Measurements from ENCODE around the gene MCF2L2. TPM values are rescaled to one million over a fixed set of nuclear protein-coding genes. Genes with fewer than 3 reads are reported as not detected.
A peak's percentile ranks its signal among the peaks of the same experiment; 100 is the strongest.

Gene MCF2L2
- polyA plus RNA-seq, 2 of the 4 experiments (the other 2 are of a cell fraction), result 0.03 to 0.05 TPM

DNA sequence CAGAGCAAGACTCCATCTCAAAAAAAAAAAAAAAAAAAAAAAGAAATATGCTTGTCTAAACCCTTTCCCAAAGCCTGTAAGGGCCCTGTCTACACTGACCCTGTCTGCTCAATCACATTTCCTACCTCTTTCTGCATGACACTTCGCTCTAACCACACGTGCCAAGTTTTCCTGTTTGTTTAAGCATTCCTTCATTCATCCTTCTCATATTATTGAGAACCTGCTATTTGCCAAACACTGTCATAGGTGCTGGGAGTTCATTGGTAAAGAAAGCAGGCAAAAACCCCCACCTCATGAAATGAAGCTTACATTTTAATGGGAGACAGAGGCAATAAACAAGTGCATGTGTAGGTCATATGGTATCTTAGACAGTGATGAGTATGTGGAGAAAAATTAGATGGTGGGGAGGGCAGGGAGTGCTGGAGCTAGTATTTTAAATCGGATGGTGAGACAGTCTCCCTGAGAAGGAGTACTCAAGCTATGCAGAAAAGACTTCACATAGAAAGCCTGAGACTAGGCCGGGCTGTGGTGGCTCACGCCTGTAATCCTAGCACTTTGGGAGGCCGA, 127.3 kb downstream of the MCF2L2 start:
- no peaks in the 10 kb centered on the region; the same call in 2 of the 3 replicates for H3K9me3 ChIP-seq
- H3K27ac ChIP-seq, result peak overlapping the region; percentile 14 to 37; a peak in 2 of 6 replicates
- FAIRE-seq (no peak), ATAC-seq (peak in 1 of 2 experiments; percentile 40; a peak in 3 of 6 replicates), DNase-seq (ENCODE audit: low read depth in 1 of 2, low spot score in 1 of 2) (no peak)
- H3K4me2 ChIP-seq, result peak overlapping the region; percentile 14; the same call in 1 of the 3 replicates
- no peak overlapping the region for H3K4me3 ChIP-seq
- WGBS (ENCODE audit: missing lambda C conversion rate), result 73% methylated on average over 6 of the region's 6 CpGs
- H3K4me1 ChIP-seq, result peaks cover 23% of the 10 kb centered on the region
- CTCF ChIA-PET, result interaction anchor here (0.6 kb wide), 1 partner anchor 808 kb away, joined by 3 read pairs; no protein-coding TSS in a partner anchor
- TF ChIP-seq HDAC2 (IDR thresholded peaks at IDR 0.05), result no peak
- POLR2A ChIA-PET, result no interaction called here

DNA sequence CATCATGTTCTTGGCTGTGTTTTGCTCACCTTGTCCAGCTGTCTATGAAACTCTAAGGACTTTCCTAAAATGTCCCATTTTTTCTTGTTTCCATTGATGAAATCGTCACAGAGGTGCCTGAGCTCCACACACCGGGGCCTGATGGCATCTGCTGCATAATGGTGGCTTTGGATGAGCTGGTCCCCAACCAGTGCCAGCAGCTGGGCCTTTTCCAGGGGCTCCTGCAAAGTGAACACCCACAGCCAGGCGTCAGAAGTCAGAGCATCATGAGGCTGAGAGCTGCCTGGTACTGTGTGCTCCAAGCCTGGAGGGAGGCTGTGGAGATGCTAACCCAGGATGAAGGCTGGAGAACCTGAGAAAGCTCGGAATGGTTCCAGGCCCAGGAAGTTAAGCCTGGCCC, 128.4 kb downstream of the MCF2L2 start:
- POLR2A ChIA-PET, result no interaction called here
- no peak for ATAC-seq
- no peak overlapping the region for H3K4me2 ChIP-seq
- CTCF ChIA-PET, result interaction anchor here (1.2 kb wide), 1 partner anchor 34 kb away, joined by 4 read pairs; no protein-coding TSS in a partner anchor
- WGBS (ENCODE audit: missing lambda C conversion rate), result 91% methylated on average over 3 of the region's 4 CpGs
- H3K9me3 ChIP-seq, result no peaks in the 10 kb centered on the region; the same call in 2 of the 3 replicates
- H3K27ac ChIP-seq, result peak overlapping the region in 1 of 2 experiments; percentile 77; a peak in 1 of 6 replicates
- FAIRE-seq, result no peak
- TF ChIP-seq ESRRA (IDR thresholded peaks at IDR 0.05; ENCODE audit: borderline replicate concordance, low read length) (no peak), PHF8 (IDR thresholded peaks at IDR 0.05; ENCODE audit: borderline replicate concordance, low read depth) (no peak), CHD2 (IDR thresholded peaks at IDR 0.05; ENCODE audit: low read length, partially characterized antibody) (no peak), GATA3 (IDR thresholded peaks at IDR 0.05; ENCODE audit: borderline replicate concordance) (no peak), ZFP36 (IDR thresholded peaks at IDR 0.05; ENCODE audit: borderline replicate concordance, partially characterized antibody) (no peak), CBX2 (IDR thresholded peaks at IDR 0.05; ENCODE audit: borderline replicate concordance, low read depth) (no peak), SMC3 (IDR thresholded peaks at IDR 0.05) (no peak), HOXA7 (CRISPR knock-in tag; IDR thresholded peaks at IDR 0.05) (no peak), EHF (CRISPR knock-in tag; IDR thresholded peaks at IDR 0.05) (no peak), RAD21 (conservative IDR thresholded peaks at IDR 0.05 in 1 of 2, IDR thresholded peaks at IDR 0.05 in 1 of 2) (no peak), POLR2A (IDR thresholded peaks at IDR 0.05; ENCODE audit: low read length) (no peak), RCOR1 (IDR thresholded peaks at IDR 0.05; ENCODE audit: low read depth, low read length) (no peak), ZSCAN20 (CRISPR knock-in tag; IDR thresholded peaks at IDR 0.05) (no peak), NFE2L2 (conservative IDR thresholded peaks at IDR 0.05; ENCODE audit: low read length) (no peak), MAZ (IDR thresholded peaks at IDR 0.05; ENCODE audit: borderline replicate concordance, low read depth, low read length) (no peak), FOSL2 (IDR thresholded peaks at IDR 0.05) (no peak), FOSL2 (CRISPR knock-in tag; IDR thresholded peaks at IDR 0.05) (no peak), ZC3H11A (IDR thresholded peaks at IDR 0.05) (no peak), FOXS1 (CRISPR knock-in tag; IDR thresholded peaks at IDR 0.05) (no peak), TP53 (CRISPR knock-in tag; IDR thresholded peaks at IDR 0.05) (no peak)
- TF ChIP-seq, protein P1, sequence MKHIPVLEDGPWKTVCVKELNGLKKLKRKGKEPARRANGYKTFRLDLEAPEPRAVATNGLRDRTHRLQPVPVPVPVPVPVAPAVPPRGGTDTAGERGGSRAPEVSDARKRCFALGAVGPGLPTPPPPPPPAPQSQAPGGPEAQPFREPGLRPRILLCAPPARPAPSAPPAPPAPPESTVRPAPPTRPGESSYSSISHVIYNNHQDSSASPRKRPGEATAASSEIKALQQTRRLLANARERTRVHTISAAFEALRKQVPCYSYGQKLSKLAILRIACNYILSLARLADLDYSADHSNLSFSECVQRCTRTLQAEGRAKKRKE (CRISPR knock-in tag; IDR thresholded peaks at IDR 0.05; ENCODE audit: low read depth), result no peak
- H3K4me3 ChIP-seq, result no peak overlapping the region
- no peak for DNase-seq (ENCODE audit: low read depth in 1 of 2, low spot score in 1 of 2)
- H3K4me1 ChIP-seq, result peaks cover 31% of the 10 kb centered on the region

DNA sequence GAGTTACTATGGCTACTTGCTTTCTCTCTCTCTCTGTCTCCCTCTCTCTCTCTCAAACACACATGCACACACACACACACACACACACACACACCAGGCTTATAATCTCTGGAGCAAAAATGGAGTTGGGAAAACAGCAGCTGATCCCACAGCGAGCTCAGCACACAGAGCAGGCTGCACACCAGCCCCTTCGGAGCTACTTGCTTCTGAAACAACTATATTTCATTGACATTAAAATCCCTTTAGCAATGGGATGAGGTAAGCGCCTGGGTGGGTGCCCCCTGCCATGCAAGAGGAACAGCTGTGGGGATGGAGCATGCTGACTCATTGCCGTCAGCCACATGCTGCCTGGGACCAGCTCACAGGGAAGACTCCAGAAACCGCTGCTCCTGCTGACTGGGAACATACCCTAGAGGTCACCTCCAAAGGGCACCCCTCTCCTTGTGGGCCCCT, 129.7 kb downstream of the MCF2L2 start:
- ChIA-PET CTCF (no interaction called here), POLR2A (interaction anchor here (1.0 kb wide), 1 partner anchor 13 kb away, joined by 5 read pairs; no protein-coding TSS in a partner anchor)
- peak overlapping the region; percentile 35 for H3K4me2 ChIP-seq
- H3K4me1 ChIP-seq, result peaks cover 33% of the 10 kb centered on the region
- DNase-seq (ENCODE audit: low read depth in 1 of 2, low spot score in 1 of 2) (peak in 1 of 2 experiments; percentile 38), ATAC-seq (peak; percentile 61 to 70; a peak in 5 of 6 replicates), FAIRE-seq (no peak)
- TF ChIP-seq, protein P2, sequence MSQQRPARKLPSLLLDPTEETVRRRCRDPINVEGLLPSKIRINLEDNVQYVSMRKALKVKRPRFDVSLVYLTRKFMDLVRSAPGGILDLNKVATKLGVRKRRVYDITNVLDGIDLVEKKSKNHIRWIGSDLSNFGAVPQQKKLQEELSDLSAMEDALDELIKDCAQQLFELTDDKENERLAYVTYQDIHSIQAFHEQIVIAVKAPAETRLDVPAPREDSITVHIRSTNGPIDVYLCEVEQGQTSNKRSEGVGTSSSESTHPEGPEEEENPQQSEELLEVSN (IDR thresholded peaks at IDR 0.05; ENCODE audit: borderline replicate concordance, low read depth), result 0 out of 2 replicates have a peak, but pooled peaks have one; percentile 21
- TF ChIP-seq GATA3 (IDR thresholded peaks at IDR 0.05; ENCODE audit: borderline replicate concordance) (no peak), RCOR1 (IDR thresholded peaks at IDR 0.05; ENCODE audit: low read depth, low read length) (no peak), FOSL2 (IDR thresholded peaks at IDR 0.05) (no peak), FOSL2 (CRISPR knock-in tag; IDR thresholded peaks at IDR 0.05) (0 out of 2 replicates have a peak, but pooled peaks have one; percentile 36)
- TF ChIP-seq, protein P3, sequence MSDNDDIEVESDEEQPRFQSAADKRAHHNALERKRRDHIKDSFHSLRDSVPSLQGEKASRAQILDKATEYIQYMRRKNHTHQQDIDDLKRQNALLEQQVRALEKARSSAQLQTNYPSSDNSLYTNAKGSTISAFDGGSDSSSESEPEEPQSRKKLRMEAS (IDR thresholded peaks at IDR 0.05), result peak; percentile 58
- TF ChIP-seq, protein P4, sequence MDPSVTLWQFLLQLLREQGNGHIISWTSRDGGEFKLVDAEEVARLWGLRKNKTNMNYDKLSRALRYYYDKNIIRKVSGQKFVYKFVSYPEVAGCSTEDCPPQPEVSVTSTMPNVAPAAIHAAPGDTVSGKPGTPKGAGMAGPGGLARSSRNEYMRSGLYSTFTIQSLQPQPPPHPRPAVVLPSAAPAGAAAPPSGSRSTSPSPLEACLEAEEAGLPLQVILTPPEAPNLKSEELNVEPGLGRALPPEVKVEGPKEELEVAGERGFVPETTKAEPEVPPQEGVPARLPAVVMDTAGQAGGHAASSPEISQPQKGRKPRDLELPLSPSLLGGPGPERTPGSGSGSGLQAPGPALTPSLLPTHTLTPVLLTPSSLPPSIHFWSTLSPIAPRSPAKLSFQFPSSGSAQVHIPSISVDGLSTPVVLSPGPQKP (IDR thresholded peaks at IDR 0.05; ENCODE audit: low read depth, low read length), result no peak
- TF ChIP-seq, protein P5, sequence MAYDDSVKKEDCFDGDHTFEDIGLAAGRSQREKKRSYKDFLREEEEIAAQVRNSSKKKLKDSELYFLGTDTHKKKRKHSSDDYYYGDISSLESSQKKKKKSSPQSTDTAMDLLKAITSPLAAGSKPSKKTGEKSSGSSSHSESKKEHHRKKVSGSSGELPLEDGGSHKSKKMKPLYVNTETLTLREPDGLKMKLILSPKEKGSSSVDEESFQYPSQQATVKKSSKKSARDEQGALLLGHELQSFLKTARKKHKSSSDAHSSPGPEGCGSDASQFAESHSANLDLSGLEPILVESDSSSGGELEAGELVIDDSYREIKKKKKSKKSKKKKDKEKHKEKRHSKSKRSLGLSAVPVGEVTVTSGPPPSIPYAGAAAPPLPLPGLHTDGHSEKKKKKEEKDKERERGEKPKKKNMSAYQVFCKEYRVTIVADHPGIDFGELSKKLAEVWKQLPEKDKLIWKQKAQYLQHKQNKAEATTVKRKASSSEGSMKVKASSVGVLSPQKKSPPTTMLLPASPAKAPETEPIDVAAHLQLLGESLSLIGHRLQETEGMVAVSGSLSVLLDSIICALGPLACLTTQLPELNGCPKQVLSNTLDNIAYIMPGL (CRISPR knock-in tag; IDR thresholded peaks at IDR 0.05; ENCODE audit: borderline replicate concordance), result no peak
- 41% methylated on average over 4 of the region's 5 CpGs for WGBS (ENCODE audit: missing lambda C conversion rate)
- peak overlapping the region; percentile 62 to 77 for H3K27ac ChIP-seq
- no peaks in the 10 kb centered on the region; the same call in 2 of the 3 replicates for H3K9me3 ChIP-seq
- no peak overlapping the region for H3K4me3 ChIP-seq
